Measurements from ENCODE around the gene P2RX3. TPM values are rescaled to one million over a fixed set of nuclear protein-coding genes. Genes with fewer than 3 reads are reported as not detected.
A peak's percentile ranks its signal among the peaks of the same experiment; 100 is the strongest.

The P2RX3 gene
- 0.07 and 0.11 TPM in 2 replicates for polyA plus RNA-seq (2013)

- Histone ChIP-seq H3K4me3 (ENCODE audit: low read depth, low read length) (no peak within 1 kb of the TSS), H3K9ac (ENCODE audit: low read length) (no peak within 1 kb of the TSS), H3K4me2 (ENCODE audit: low read length) (no peak within 1 kb of the TSS), H4K8ac (ENCODE audit: low read depth, low read length) (no peak within 1 kb of the TSS), H3K27ac (ENCODE audit: low read depth, low read length) (no peak within 1 kb of the TSS), H3K4me1 (ENCODE audit: control insufficient read depth in 1 of 2, insufficient read depth in 2 of 2, low read length in 2 of 2) (peaks cover 14 to 18% of the 10 kb centered on the region in 2 experiments), H3K27me3 (ENCODE audit: insufficient read depth, low read length) (no peaks in the 10 kb centered on the region), H3K79me1 (ENCODE audit: low read length) (peaks cover 9% of the 10 kb centered on the region), H3K14ac (ENCODE audit: low read length) (no peak within 1 kb of the TSS), H3K4ac (ENCODE audit: low read depth, low read length) (no peak within 1 kb of the TSS), H3K36me3 (ENCODE audit: control insufficient read depth in 1 of 2, insufficient read depth in 2 of 2, low read length in 2 of 2) (peaks cover 6 to 12% of the 10 kb centered on the region in 2 experiments), H3K9me3 (ENCODE audit: insufficient read depth, low read depth, low read length) (no peaks in the 10 kb centered on the region), H2AK5ac (ENCODE audit: low read length) (no peak within 1 kb of the TSS), H3K79me2 (ENCODE audit: control insufficient read depth, insufficient read depth, low read length, poor library complexity) (peaks cover 7% of the 10 kb centered on the region), H2BK5ac (ENCODE audit: low read depth, low read length, poor library complexity) (no peak within 1 kb of the TSS), H3K18ac (ENCODE audit: low read length) (no peak within 1 kb of the TSS), H2AFZ (ENCODE audit: insufficient read depth, low read length, poor library complexity) (no peak within 1 kb of the TSS), H4K91ac (ENCODE audit: low read depth, low read length) (no peak within 1 kb of the TSS), H2BK120ac (ENCODE audit: insufficient read depth, low read length, poor library complexity) (no peak within 1 kb of the TSS), H2BK12ac (ENCODE audit: low read length) (no peak within 1 kb of the TSS), H3K23ac (ENCODE audit: low read length) (no peak within 1 kb of the TSS), H4K12ac (ENCODE audit: low read depth, low read length) (no peak within 1 kb of the TSS)
- no peak for DNase-seq
- WGBS (ENCODE audit: extremely low coverage, insufficient coverage, insufficient read length) = no CpG with 5 or more reads among the region's 4 CpGs
These were observed at the start of gene P2RX3 for GRCh38 chr11:57338142-57338541. P2RX3 (plus strand) TSS chr11:57338352; CDS start chr11:57338551, 199 bp downstream.

GRCh38 chr11:57288771-57289579, 49.2 kb upstream of the P2RX3 start:
- Histone ChIP-seq H3K4ac (ENCODE audit: low read depth, low read length) (no peak overlapping the region), H3K27ac (ENCODE audit: low read depth, low read length) (peak overlapping the region; percentile 80), H2BK5ac (ENCODE audit: low read depth, low read length, poor library complexity) (peak overlapping the region; percentile 88), H3K18ac (ENCODE audit: low read length) (peak overlapping the region; percentile 18), H3K4me1 (ENCODE audit: control insufficient read depth in 1 of 2, insufficient read depth in 2 of 2, low read length in 2 of 2) (peaks cover 22 to 28% of the 10 kb centered on the region in 2 experiments), H3K36me3 (ENCODE audit: control insufficient read depth in 1 of 2, insufficient read depth in 2 of 2, low read length in 2 of 2) (no peaks in the 10 kb centered on the region), H3K14ac (ENCODE audit: low read length) (peak overlapping the region; percentile 10), H3K9me3 (ENCODE audit: insufficient read depth, low read depth, low read length) (no peaks in the 10 kb centered on the region), H2AK5ac (ENCODE audit: low read length) (no peak overlapping the region), H4K91ac (ENCODE audit: low read depth, low read length) (peak overlapping the region; percentile 67), H2BK120ac (ENCODE audit: insufficient read depth, low read length, poor library complexity) (peak overlapping the region; percentile 76), H3K4me3 (ENCODE audit: low read depth, low read length) (no peak overlapping the region), H3K27me3 (ENCODE audit: insufficient read depth, low read length) (no peaks in the 10 kb centered on the region), H3K79me2 (ENCODE audit: control insufficient read depth, insufficient read depth, low read length, poor library complexity) (peaks cover 4% of the 10 kb centered on the region), H2AFZ (ENCODE audit: insufficient read depth, low read length, poor library complexity) (no peak overlapping the region), H3K23ac (ENCODE audit: low read length) (no peak overlapping the region), H3K79me1 (ENCODE audit: low read length) (peaks cover 32% of the 10 kb centered on the region), H4K12ac (ENCODE audit: low read depth, low read length) (no peak overlapping the region), H4K8ac (ENCODE audit: low read depth, low read length) (peak overlapping the region; percentile 57), H3K9ac (ENCODE audit: low read length) (no peak overlapping the region), H3K4me2 (ENCODE audit: low read length) (no peak overlapping the region), H2BK12ac (ENCODE audit: low read length) (peak overlapping the region; percentile 63)
- no CpG with 5 or more reads among the region's 11 CpGs for WGBS (ENCODE audit: extremely low coverage, insufficient coverage, insufficient read length)
- no peak for DNase-seq

GRCh38 chr11:57290288-57290687, 47.9 kb upstream of the P2RX3 start:
- Histone ChIP-seq H3K79me2 (ENCODE audit: control insufficient read depth, insufficient read depth, low read length, poor library complexity) (peaks cover 6% of the 10 kb centered on the region), H2AK5ac (ENCODE audit: low read length) (no peak overlapping the region), H3K4me2 (ENCODE audit: low read length) (no peak overlapping the region), H2BK12ac (ENCODE audit: low read length) (peak overlapping the region; percentile 85), H3K23ac (ENCODE audit: low read length) (no peak overlapping the region), H3K4me1 (ENCODE audit: control insufficient read depth in 1 of 2, insufficient read depth in 2 of 2, low read length in 2 of 2) (peaks cover 27 to 34% of the 10 kb centered on the region in 2 experiments), H3K14ac (ENCODE audit: low read length) (peak overlapping the region; percentile 37), H3K36me3 (ENCODE audit: control insufficient read depth in 1 of 2, insufficient read depth in 2 of 2, low read length in 2 of 2) (peaks cover 0 to 2% of the 10 kb centered on the region in 2 experiments), H3K27ac (ENCODE audit: low read depth, low read length) (peak overlapping the region; percentile 52), H4K91ac (ENCODE audit: low read depth, low read length) (no peak overlapping the region), H2AFZ (ENCODE audit: insufficient read depth, low read length, poor library complexity) (no peak overlapping the region), H3K9ac (ENCODE audit: low read length) (no peak overlapping the region), H3K79me1 (ENCODE audit: low read length) (peaks cover 40% of the 10 kb centered on the region), H4K12ac (ENCODE audit: low read depth, low read length) (no peak overlapping the region), H3K4me3 (ENCODE audit: low read depth, low read length) (no peak overlapping the region), H2BK120ac (ENCODE audit: insufficient read depth, low read length, poor library complexity) (peak overlapping the region; percentile 50), H4K8ac (ENCODE audit: low read depth, low read length) (no peak overlapping the region), H3K9me3 (ENCODE audit: insufficient read depth, low read depth, low read length) (no peaks in the 10 kb centered on the region), H3K18ac (ENCODE audit: low read length) (no peak overlapping the region), H3K4ac (ENCODE audit: low read depth, low read length) (peak overlapping the region; percentile 52), H2BK5ac (ENCODE audit: low read depth, low read length, poor library complexity) (peak overlapping the region; percentile 9), H3K27me3 (ENCODE audit: insufficient read depth, low read length) (no peaks in the 10 kb centered on the region)
- no CpG with 5 or more reads among the region's 1 CpG for WGBS (ENCODE audit: extremely low coverage, insufficient coverage, insufficient read length)
- DNase-seq = no peak

- peak in 1 of 2 donors; percentile 83 for DNase-seq
- H3K4me1 ChIP-seq (ENCODE audit: control insufficient read depth in 1 of 2, insufficient read depth in 2 of 2, low read length in 2 of 2) = peaks cover 21 to 25% of the 10 kb centered on the region in 2 experiments
- peak overlapping the region; percentile 81 for H3K14ac ChIP-seq (ENCODE audit: low read length)
- H3K79me1 ChIP-seq (ENCODE audit: low read length) = peaks cover 31% of the 10 kb centered on the region
- peak overlapping the region; percentile 53 for H3K4ac ChIP-seq (ENCODE audit: low read depth, low read length)
- H3K23ac ChIP-seq (ENCODE audit: low read length) = no peak overlapping the region
- H3K4me2 ChIP-seq (ENCODE audit: low read length) = no peak overlapping the region
- no CpG with 5 or more reads among the region's 2 CpGs for WGBS (ENCODE audit: extremely low coverage, insufficient coverage, insufficient read length)
- H2BK12ac ChIP-seq (ENCODE audit: low read length) = peak overlapping the region; percentile 89
- H3K9me3 ChIP-seq (ENCODE audit: insufficient read depth, low read depth, low read length) = no peaks in the 10 kb centered on the region
- H2AFZ ChIP-seq (ENCODE audit: insufficient read depth, low read length, poor library complexity) = no peak overlapping the region
- no peaks in the 10 kb centered on the region for H3K27me3 ChIP-seq (ENCODE audit: insufficient read depth, low read length)
- no peak overlapping the region for H3K9ac ChIP-seq (ENCODE audit: low read length)
- H2BK5ac ChIP-seq (ENCODE audit: low read depth, low read length, poor library complexity) = peak overlapping the region; percentile 82
- peaks cover 6% of the 10 kb centered on the region for H3K79me2 ChIP-seq (ENCODE audit: control insufficient read depth, insufficient read depth, low read length, poor library complexity)
- H2AK5ac ChIP-seq (ENCODE audit: low read length) = peak overlapping the region; percentile 88
- no peak overlapping the region for H4K12ac ChIP-seq (ENCODE audit: low read depth, low read length)
- peak overlapping the region; percentile 95 for H3K27ac ChIP-seq (ENCODE audit: low read depth, low read length)
- H4K91ac ChIP-seq (ENCODE audit: low read depth, low read length) = peak overlapping the region; percentile 97
- peak overlapping the region; percentile 70 for H4K8ac ChIP-seq (ENCODE audit: low read depth, low read length)
- peak overlapping the region; percentile 86 for H2BK120ac ChIP-seq (ENCODE audit: insufficient read depth, low read length, poor library complexity)
- H3K4me3 ChIP-seq (ENCODE audit: low read depth, low read length) = no peak overlapping the region
- H3K18ac ChIP-seq (ENCODE audit: low read length) = peak overlapping the region; percentile 76
- H3K36me3 ChIP-seq (ENCODE audit: control insufficient read depth in 1 of 2, insufficient read depth in 2 of 2, low read length in 2 of 2) = peaks cover 18 to 22% of the 10 kb centered on the region in 2 experiments
These were observed 43.7 kb upstream of the P2RX3 start for GRCh38 chr11:57294225-57295131.
